OCI-LY1 (cell line): ENCODE results near the gene TLK1.

Experiments
- H2AFZ ChIP-seq: fragments of 200-600 bp; sonication (generic), shearing (Covaris generic); 2 replicates; pipeline ENCODE4 v1.6.0; 2014; ENCODE audit warnings: antibody characterized with exemption, mild to moderate bottlenecking, low read length
- H3F3A ChIP-seq: fragments of 200-600 bp; sonication (generic), shearing (Covaris generic); 2 replicates; pipeline ENCODE4 v1.6.0; 2014; ENCODE audit warnings: mild to moderate bottlenecking, antibody characterized with exemption, low read length, moderate library complexity; ENCODE audit not compliant: insufficient read depth
- H3K27ac ChIP-seq: fragments of 200-600 bp; sonication (generic); 2 replicates; pipeline ENCODE4 v1.5.1; 2014; ENCODE audit warnings: low read length, mixed run types, mild to moderate bottlenecking, low read depth; ENCODE audit not compliant: poor library complexity, severe bottlenecking
- H3K27me3 ChIP-seq: fragments of 200-600 bp; sonication (generic); 2 replicates; pipeline ENCODE4 v1.6.0; 2014; ENCODE audit warnings: antibody characterized with exemption, mild to moderate bottlenecking, low read length, moderate library complexity; ENCODE audit not compliant: insufficient read depth
- H3K36me3 ChIP-seq: fragments of 200-600 bp; sonication (generic); 2 replicates; pipeline ENCODE4 v1.6.1; 2014; ENCODE audit warnings: mild to moderate bottlenecking, antibody characterized with exemption, low read length, moderate library complexity, mixed read lengths; ENCODE audit not compliant: insufficient read depth
- H3K4me1 ChIP-seq: fragments of 200-600 bp; sonication (generic); 2 replicates; pipeline ENCODE4 v1.5.1; 2014; ENCODE audit warnings: mild to moderate bottlenecking, low read length, moderate library complexity; ENCODE audit not compliant: insufficient read depth, severe bottlenecking
- H3K4me2 ChIP-seq: fragments of 200-600 bp; sonication (generic), shearing (Covaris generic); 2 replicates; pipeline ENCODE4 v1.6.1; 2014; ENCODE audit warnings: low read length
- H3K4me3 ChIP-seq: fragments of 200-600 bp; sonication (generic); 2 replicates; pipeline ENCODE4 v1.5.1; 2014; ENCODE audit warnings: low read length, low read depth, mild to moderate bottlenecking, mixed read lengths; ENCODE audit not compliant: poor library complexity, severe bottlenecking
- H3K79me2 ChIP-seq: fragments of 200-600 bp; shearing (Covaris generic); 2 replicates; pipeline ENCODE4 v1.6.1; 2016; ENCODE audit warnings: mixed run types, low read length, mixed read lengths; ENCODE audit not compliant: insufficient read depth
- H3K9ac ChIP-seq: fragments of 200-600 bp; sonication (generic), shearing (Covaris generic); 2 replicates; pipeline ENCODE4 v1.6.1; 2014; ENCODE audit warnings: mild to moderate bottlenecking, low read length, mixed read lengths
- H3K9me2 ChIP-seq: fragments of 200-600 bp; sonication (generic), shearing (Covaris generic); 2 replicates; pipeline ENCODE4 v1.6.1; 2014; ENCODE audit warnings: low read depth, mild to moderate bottlenecking, low read length, mixed read lengths
- H3K9me3 ChIP-seq: fragments of 200-600 bp; shearing (Covaris generic); 2 replicates; pipeline ENCODE4 v1.6.1; 2014; ENCODE audit warnings: low read length, mixed read lengths
- H4K20me1 ChIP-seq: fragments of 200-600 bp; sonication (generic), shearing (Covaris generic); 2 replicates; pipeline ENCODE4 v1.6.0; 2016; ENCODE audit warnings: mild to moderate bottlenecking, low read length; ENCODE audit not compliant: insufficient read depth
- EZH2 ChIP-seq: fragments of 200-600 bp; sonication (generic), shearing (Covaris generic); IDR thresholded peaks from 2 replicates; pipeline ENCODE4 v1.8.0; 2017; ENCODE audit warnings: borderline replicate concordance, mixed run types, mild to moderate bottlenecking, antibody characterized with exemption, low read length, moderate library complexity, mixed read lengths
- TF ChIP-seq, protein P1 (sequence below): fragments of 200-600 bp; sonication (generic), shearing (Covaris generic); IDR thresholded peaks from 2 replicates; pipeline ENCODE4 v1.5.1; 2017; ENCODE audit warnings: mild to moderate bottlenecking, antibody characterized with exemption, low read length, moderate library complexity, mixed read lengths

TLK1 gene

DNA sequence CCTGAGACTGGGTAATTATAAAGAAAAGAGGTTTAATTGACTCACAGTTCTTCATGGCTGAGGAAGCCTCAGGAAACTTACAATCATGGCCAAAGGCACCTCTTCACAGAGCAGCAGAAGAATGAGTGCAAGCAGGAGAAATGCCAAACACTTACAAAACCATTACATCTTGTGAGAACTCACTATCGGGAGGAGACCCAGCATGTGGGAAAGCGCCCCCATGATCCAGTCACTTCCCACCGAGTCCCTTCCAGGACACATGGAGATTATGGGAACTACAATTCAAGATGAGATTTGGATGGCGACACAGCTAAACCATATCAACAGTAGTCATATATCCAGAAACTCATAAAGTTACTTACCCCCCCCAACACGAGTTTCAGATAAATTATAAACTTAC is 28.6 kb downstream of the TLK1 start:
- H4K20me1 ChIP-seq: no peaks in the 10 kb centered on the region
- peaks cover 22% of the 10 kb centered on the region for H3K4me1 ChIP-seq
- H3K4me3 ChIP-seq: no peak overlapping the region
- no peaks in the 10 kb centered on the region for H3K9me2 ChIP-seq
- H2AFZ ChIP-seq: no peak overlapping the region
- H3K27ac ChIP-seq: no peak overlapping the region
- H3K9me3 ChIP-seq: no peaks in the 10 kb centered on the region
- no peaks in the 10 kb centered on the region for H3F3A ChIP-seq
- H3K36me3 ChIP-seq: peaks cover 7% of the 10 kb centered on the region; the same call in 1 of the 2 replicates
- TF ChIP-seq, protein P1, sequence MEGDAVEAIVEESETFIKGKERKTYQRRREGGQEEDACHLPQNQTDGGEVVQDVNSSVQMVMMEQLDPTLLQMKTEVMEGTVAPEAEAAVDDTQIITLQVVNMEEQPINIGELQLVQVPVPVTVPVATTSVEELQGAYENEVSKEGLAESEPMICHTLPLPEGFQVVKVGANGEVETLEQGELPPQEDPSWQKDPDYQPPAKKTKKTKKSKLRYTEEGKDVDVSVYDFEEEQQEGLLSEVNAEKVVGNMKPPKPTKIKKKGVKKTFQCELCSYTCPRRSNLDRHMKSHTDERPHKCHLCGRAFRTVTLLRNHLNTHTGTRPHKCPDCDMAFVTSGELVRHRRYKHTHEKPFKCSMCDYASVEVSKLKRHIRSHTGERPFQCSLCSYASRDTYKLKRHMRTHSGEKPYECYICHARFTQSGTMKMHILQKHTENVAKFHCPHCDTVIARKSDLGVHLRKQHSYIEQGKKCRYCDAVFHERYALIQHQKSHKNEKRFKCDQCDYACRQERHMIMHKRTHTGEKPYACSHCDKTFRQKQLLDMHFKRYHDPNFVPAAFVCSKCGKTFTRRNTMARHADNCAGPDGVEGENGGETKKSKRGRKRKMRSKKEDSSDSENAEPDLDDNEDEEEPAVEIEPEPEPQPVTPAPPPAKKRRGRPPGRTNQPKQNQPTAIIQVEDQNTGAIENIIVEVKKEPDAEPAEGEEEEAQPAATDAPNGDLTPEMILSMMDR: no peak
- no peak for TF ChIP-seq EZH2
- H3K27me3 ChIP-seq: no peaks in the 10 kb centered on the region
- H3K79me2 ChIP-seq: peaks cover 100% of the 10 kb centered on the region
- no peak overlapping the region for H3K9ac ChIP-seq
- no peak overlapping the region for H3K4me2 ChIP-seq

DNA sequence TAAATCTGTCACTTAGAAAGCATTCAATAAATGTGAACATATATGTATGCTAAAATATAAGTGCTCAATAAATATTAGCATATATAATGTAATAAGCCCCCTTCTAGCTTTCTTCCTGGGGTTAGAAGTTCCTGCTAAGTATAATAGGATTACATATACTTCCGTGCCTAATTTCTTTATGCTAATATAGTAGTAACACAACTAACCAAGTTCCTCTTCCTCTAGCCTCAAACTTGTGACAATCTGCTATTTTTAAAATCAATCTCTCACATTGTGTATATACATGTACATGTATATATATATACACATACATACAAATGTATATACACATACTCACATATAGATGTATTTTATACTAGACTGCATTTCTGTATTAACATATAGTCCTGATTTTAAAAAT is 32.2 kb downstream of the TLK1 start:
- H3K9ac ChIP-seq: no peak overlapping the region
- no peaks in the 10 kb centered on the region for H3K9me3 ChIP-seq
- H3K4me1 ChIP-seq: peaks cover 14% of the 10 kb centered on the region
- H3K36me3 ChIP-seq: peaks cover 13% of the 10 kb centered on the region
- no peak overlapping the region for H2AFZ ChIP-seq
- H4K20me1 ChIP-seq: no peaks in the 10 kb centered on the region
- no peaks in the 10 kb centered on the region for H3F3A ChIP-seq
- no peak overlapping the region for H3K4me3 ChIP-seq
- TF ChIP-seq, protein P1: no peak
- no peak for TF ChIP-seq EZH2
- no peaks in the 10 kb centered on the region for H3K9me2 ChIP-seq
- peaks cover 100% of the 10 kb centered on the region for H3K79me2 ChIP-seq
- no peak overlapping the region for H3K27ac ChIP-seq
- H3K4me2 ChIP-seq: no peak overlapping the region
- no peaks in the 10 kb centered on the region for H3K27me3 ChIP-seq

DNA sequence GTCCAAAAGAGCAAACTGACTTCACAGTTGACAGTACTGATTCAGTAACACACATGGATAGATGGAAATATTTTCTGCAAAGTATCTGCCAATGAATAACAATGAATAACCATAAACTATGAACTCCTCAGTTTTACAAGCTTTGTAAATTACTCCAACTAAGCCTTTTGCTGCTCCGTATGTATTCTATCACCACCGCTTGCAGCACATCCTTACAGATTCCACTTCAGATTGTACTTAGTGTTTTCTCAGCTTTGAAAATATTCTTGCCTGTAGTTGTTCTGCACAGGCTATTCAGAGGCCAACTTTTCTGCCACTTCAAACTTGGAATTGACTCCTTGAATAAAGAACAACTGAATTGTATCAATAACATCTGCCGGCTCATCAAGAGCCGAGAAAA is 36.2 kb downstream of the TLK1 start:
- peaks cover 12% of the 10 kb centered on the region; the same call in 1 of the 2 replicates for H3K36me3 ChIP-seq
- TF ChIP-seq EZH2: no peak
- TF ChIP-seq, protein P1: no peak
- H3F3A ChIP-seq: no peaks in the 10 kb centered on the region
- H3K27me3 ChIP-seq: no peaks in the 10 kb centered on the region
- H3K79me2 ChIP-seq: peaks cover 100% of the 10 kb centered on the region
- no peak overlapping the region for H3K27ac ChIP-seq
- no peak overlapping the region for H2AFZ ChIP-seq
- H3K4me3 ChIP-seq: no peak overlapping the region
- no peaks in the 10 kb centered on the region for H3K9me3 ChIP-seq
- H3K4me1 ChIP-seq: peaks cover 13% of the 10 kb centered on the region
- no peak overlapping the region for H3K4me2 ChIP-seq
- H4K20me1 ChIP-seq: 0 out of 2 replicates have a peak, but pooled peaks cover 4% of the 10 kb centered on the region
- no peaks in the 10 kb centered on the region for H3K9me2 ChIP-seq
- no peak overlapping the region for H3K9ac ChIP-seq
